ENCODE data around the gene MATN1.

Gene MATN1

GRCh38 chr1:30718091-30718635, 5.2 kb downstream of the MATN1 start:
- TF ChIP-seq ZC3H10 (CRISPR knock-in tag; IDR thresholded peaks at IDR 0.05): no peak
- no peak for TF ChIP-seq ISL1 (CRISPR knock-in tag; IDR thresholded peaks at IDR 0.05)
- TF ChIP-seq PATZ1 (CRISPR knock-in tag; IDR thresholded peaks at IDR 0.05; ENCODE audit: borderline replicate concordance): no peak
- TF ChIP-seq CSDC2 (CRISPR knock-in tag; IDR thresholded peaks at IDR 0.05): no peak
- TF ChIP-seq TOX (CRISPR knock-in tag; IDR thresholded peaks at IDR 0.05; ENCODE audit: borderline replicate concordance): no peak
- TF ChIP-seq PPARA (CRISPR knock-in tag; IDR thresholded peaks at IDR 0.05; ENCODE audit: borderline replicate concordance): no peak
- TF ChIP-seq ARNTL (CRISPR knock-in tag; IDR thresholded peaks at IDR 0.05; ENCODE audit: borderline replicate concordance, low read depth): no peak
- TF ChIP-seq ESRRG (CRISPR knock-in tag; IDR thresholded peaks at IDR 0.05): no peak
- no peak for TF ChIP-seq TCF4 (CRISPR knock-in tag; IDR thresholded peaks at IDR 0.05; ENCODE audit: borderline replicate concordance)
- TF ChIP-seq SNAI2 (CRISPR knock-in tag; IDR thresholded peaks at IDR 0.05): no peak
- no peak for TF ChIP-seq ZFP3 (CRISPR knock-in tag; IDR thresholded peaks at IDR 0.05)
- TF ChIP-seq ZNF70 (CRISPR knock-in tag; IDR thresholded peaks at IDR 0.05): no peak
- TF ChIP-seq OSR1 (CRISPR knock-in tag; IDR thresholded peaks at IDR 0.05): no peak
- no peak for TF ChIP-seq ZNF8 (CRISPR knock-in tag; IDR thresholded peaks at IDR 0.05)
- TF ChIP-seq ZNF565 (CRISPR knock-in tag; conservative IDR thresholded peaks at IDR 0.05; ENCODE audit: low read depth): no peak
- no peak for TF ChIP-seq RARB (CRISPR knock-in tag; IDR thresholded peaks at IDR 0.05)
- no peak for TF ChIP-seq TSHZ2 (CRISPR knock-in tag; IDR thresholded peaks at IDR 0.05)
- ATAC-seq: peak; percentile 95

- ATAC-seq: no peak
- no peak for TF ChIP-seq OSR1 (CRISPR knock-in tag; IDR thresholded peaks at IDR 0.05)
- TF ChIP-seq ZNF70 (CRISPR knock-in tag; IDR thresholded peaks at IDR 0.05): no peak
- TF ChIP-seq TOX (CRISPR knock-in tag; IDR thresholded peaks at IDR 0.05; ENCODE audit: borderline replicate concordance): no peak
Observed at GRCh38 chr1:30716646-30717045, 6.7 kb downstream of the MATN1 start.

- ATAC-seq: no peak
- TF ChIP-seq ZFP30 (CRISPR knock-in tag; IDR thresholded peaks at IDR 0.05) (no peak), TOX (CRISPR knock-in tag; IDR thresholded peaks at IDR 0.05; ENCODE audit: borderline replicate concordance) (no peak), ZFP3 (CRISPR knock-in tag; IDR thresholded peaks at IDR 0.05) (no peak), TSHZ2 (CRISPR knock-in tag; IDR thresholded peaks at IDR 0.05) (no peak), BACH2 (CRISPR knock-in tag; IDR thresholded peaks at IDR 0.05; ENCODE audit: borderline replicate concordance) (no peak), ESRRG (CRISPR knock-in tag; IDR thresholded peaks at IDR 0.05) (no peak), POU6F1 (CRISPR knock-in tag; IDR thresholded peaks at IDR 0.05; ENCODE audit: borderline replicate concordance, low read depth) (no peak)
Observed at GRCh38 chr1:30715886-30716285, 7.5 kb downstream of the MATN1 start.

Data from SK-N-SH treated with all-trans-retinoic acid at 6 μM for 48 hours (cell line).